Activated T-helper 17 cell treated with anti-CD3 and anti-CD28 coated beads, Interleukin-2, amount 50 U/mL, for 72 hours (primary cell): Measurements from ENCODE around the gene SIGLEC11. TPM values are rescaled to one million over a fixed set of nuclear protein-coding genes. Genes with fewer than 3 reads are reported as not detected.
"Not testable (repeated sequence)": the region's sequence is repeated elsewhere in the genome, so short reads cannot be mapped to it uniquely, and the experiment has no call there.

Experiments
- ATAC-seq: fragments of 150-1000 bp; cut with Tn5 transposase; replicated peaks from 2 replicates; pipeline ENCODE4 v1.10.0; 2021; ENCODE audit warnings: mild to moderate bottlenecking, moderate library complexity
- H3K27ac Mint-ChIP-seq: one replicate; pipeline ENCODE4 v1.8.0; 2022; ENCODE audit warnings: mixed read lengths
- H3K27me3 Mint-ChIP-seq: one replicate; pipeline ENCODE4 v1.8.0; 2022; ENCODE audit warnings: mixed read lengths
- H3K36me3 Mint-ChIP-seq: one replicate; pipeline ENCODE4 v1.8.0; 2022; ENCODE audit warnings: low read depth, mild to moderate bottlenecking, mixed read lengths
- H3K4me1 Mint-ChIP-seq: one replicate; pipeline ENCODE4 v1.8.0; 2022; ENCODE audit warnings: mixed read lengths
- H3K4me3 Mint-ChIP-seq: one replicate; pipeline ENCODE4 v1.8.0; 2022; ENCODE audit warnings: mild to moderate bottlenecking, mixed read lengths
- H3K9me3 Mint-ChIP-seq: one replicate; pipeline ENCODE4 v1.8.0; 2022; ENCODE audit warnings: mixed read lengths
- total RNA-seq, 2 donors: library from RNA; stranded (reverse); gene quantifications; one replicate each; pipeline ENCODE4 v1.2.3, GENCODE V29; 2022

The SIGLEC11 gene
- total RNA-seq, 2 donors from 2014 or later: not detected

GRCh38 chr19:49969355-49969754 is 8.4 kb upstream of the SIGLEC11 start:
- H3K4me3 Mint-ChIP-seq, H3K4me1 Mint-ChIP-seq, H3K36me3 Mint-ChIP-seq, ATAC-seq, H3K27ac Mint-ChIP-seq, H3K9me3 Mint-ChIP-seq: not testable (repeated sequence)
- peaks cover 13% of the 10 kb centered on the region for H3K27me3 Mint-ChIP-seq

GRCh38 chr19:49968279-49968922 is 7.4 kb upstream of the SIGLEC11 start:
- Mint-ChIP-seq H3K27ac (no peak overlapping the region), H3K36me3 (no peaks in the 10 kb centered on the region), H3K4me3 (no peak overlapping the region), H3K9me3 (no peaks in the 10 kb centered on the region), H3K27me3 (peaks cover 15% of the 10 kb centered on the region), H3K4me1 (peaks cover 5% of the 10 kb centered on the region)
- no peak for ATAC-seq

- not testable (repeated sequence) for H3K27ac Mint-ChIP-seq, H3K27me3 Mint-ChIP-seq, H3K4me3 Mint-ChIP-seq, ATAC-seq, H3K36me3 Mint-ChIP-seq, H3K4me1 Mint-ChIP-seq, H3K9me3 Mint-ChIP-seq
Observed at GRCh38 chr19:49959892-49960291, 1.1 kb downstream of the SIGLEC11 start.

GRCh38 chr19:49958596-49958995 is 2.4 kb downstream of the SIGLEC11 start:
- H3K27ac Mint-ChIP-seq, ATAC-seq, H3K4me3 Mint-ChIP-seq, H3K36me3 Mint-ChIP-seq, H3K9me3 Mint-ChIP-seq, H3K4me1 Mint-ChIP-seq: not testable (repeated sequence)
- peaks cover 11% of the 10 kb centered on the region for H3K27me3 Mint-ChIP-seq

- not testable (repeated sequence) for H3K9me3 Mint-ChIP-seq, H3K4me3 Mint-ChIP-seq, H3K27me3 Mint-ChIP-seq, H3K36me3 Mint-ChIP-seq, H3K27ac Mint-ChIP-seq, ATAC-seq, H3K4me1 Mint-ChIP-seq
Observed at GRCh38 chr19:49958144-49958543, 2.8 kb downstream of the SIGLEC11 start.

GRCh38 chr19:49957262-49957915 is 3.6 kb downstream of the SIGLEC11 start:
- Mint-ChIP-seq H3K36me3 (no peaks in the 10 kb centered on the region), H3K27me3 (peaks cover 9% of the 10 kb centered on the region), H3K27ac (no peak overlapping the region), H3K4me3 (no peak overlapping the region), H3K4me1 (no peaks in the 10 kb centered on the region), H3K9me3 (no peaks in the 10 kb centered on the region)
- ATAC-seq: no peak

- no peak for ATAC-seq
- no peaks in the 10 kb centered on the region for H3K9me3 Mint-ChIP-seq
- no peaks in the 10 kb centered on the region for H3K4me1 Mint-ChIP-seq
- no peak overlapping the region for H3K27ac Mint-ChIP-seq
- H3K36me3 Mint-ChIP-seq: no peaks in the 10 kb centered on the region
- H3K4me3 Mint-ChIP-seq: no peak overlapping the region
- peaks cover 13% of the 10 kb centered on the region for H3K27me3 Mint-ChIP-seq
Observed at GRCh38 chr19:49956115-49956495, 4.9 kb downstream of the SIGLEC11 start.

- H3K9me3 Mint-ChIP-seq: no peaks in the 10 kb centered on the region
- H3K27me3 Mint-ChIP-seq: peaks cover 17% of the 10 kb centered on the region
- H3K36me3 Mint-ChIP-seq: no peaks in the 10 kb centered on the region
- ATAC-seq: no peak
- no peak overlapping the region for H3K27ac Mint-ChIP-seq
- no peak overlapping the region for H3K4me3 Mint-ChIP-seq
- no peaks in the 10 kb centered on the region for H3K4me1 Mint-ChIP-seq
Observed at GRCh38 chr19:49954933-49955332, 6.0 kb downstream of the SIGLEC11 start.

GRCh38 chr19:49954092-49954829 is 6.7 kb downstream of the SIGLEC11 start:
- Mint-ChIP-seq H3K4me3 (no peak overlapping the region), H3K27ac (no peak overlapping the region), H3K4me1 (no peaks in the 10 kb centered on the region), H3K9me3 (no peaks in the 10 kb centered on the region), H3K27me3 (peaks cover 20% of the 10 kb centered on the region), H3K36me3 (no peaks in the 10 kb centered on the region)
- ATAC-seq: no peak

GRCh38 chr19:49953416-49953815 is 7.6 kb downstream of the SIGLEC11 start:
- H3K4me1 Mint-ChIP-seq: no peaks in the 10 kb centered on the region
- no peak for ATAC-seq
- H3K27ac Mint-ChIP-seq: no peak overlapping the region
- H3K4me3 Mint-ChIP-seq: no peak overlapping the region
- no peaks in the 10 kb centered on the region for H3K36me3 Mint-ChIP-seq
- peaks cover 20% of the 10 kb centered on the region for H3K27me3 Mint-ChIP-seq
- H3K9me3 Mint-ChIP-seq: no peaks in the 10 kb centered on the region

- Mint-ChIP-seq H3K27me3 (peaks cover 20% of the 10 kb centered on the region), H3K4me3 (no peak overlapping the region), H3K36me3 (no peaks in the 10 kb centered on the region), H3K4me1 (no peaks in the 10 kb centered on the region), H3K27ac (no peak overlapping the region), H3K9me3 (no peaks in the 10 kb centered on the region)
- ATAC-seq: no peak
Observed at GRCh38 chr19:49952906-49953305, 8.1 kb downstream of the SIGLEC11 start.

GRCh38 chr19:49952479-49952836 is 8.5 kb downstream of the SIGLEC11 start:
- Mint-ChIP-seq H3K36me3 (no peaks in the 10 kb centered on the region), H3K27ac (no peak overlapping the region), H3K9me3 (no peaks in the 10 kb centered on the region), H3K27me3 (peaks cover 23% of the 10 kb centered on the region), H3K4me3 (no peak overlapping the region), H3K4me1 (no peaks in the 10 kb centered on the region)
- no peak for ATAC-seq

GRCh38 chr19:49951806-49952478 is 9.0 kb downstream of the SIGLEC11 start:
- H3K4me1 Mint-ChIP-seq: no peaks in the 10 kb centered on the region
- H3K27ac Mint-ChIP-seq: no peak overlapping the region

GRCh38 chr19:49950956-49951526 is 9.9 kb downstream of the SIGLEC11 start:
- no peaks in the 10 kb centered on the region for H3K4me1 Mint-ChIP-seq
- no peaks in the 10 kb centered on the region for H3K9me3 Mint-ChIP-seq
- ATAC-seq: no peak
- no peaks in the 10 kb centered on the region for H3K36me3 Mint-ChIP-seq
- peaks cover 29% of the 10 kb centered on the region for H3K27me3 Mint-ChIP-seq
- H3K4me3 Mint-ChIP-seq: no peak overlapping the region
- no peak overlapping the region for H3K27ac Mint-ChIP-seq

More at GRCh38 chr19:49951806-49952478, 9.0 kb downstream of the SIGLEC11 start:
- no peak overlapping the region for H3K4me3 Mint-ChIP-seq
- H3K27me3 Mint-ChIP-seq: peaks cover 23% of the 10 kb centered on the region
- no peaks in the 10 kb centered on the region for H3K9me3 Mint-ChIP-seq
- ATAC-seq: no peak
- no peaks in the 10 kb centered on the region for H3K36me3 Mint-ChIP-seq
